Ishikawa (cell line): ENCODE data around the gene YWHAE.

Experiments
- CEBPB ChIP-seq: IDR thresholded peaks from 2 replicates; pipeline ENCODE4 v1.6.1; 2012
- CREB1 ChIP-seq: IDR thresholded peaks from 2 replicates; pipeline ENCODE4 v1.6.1; 2012; ENCODE audit warnings: low read depth
- EGR1 ChIP-seq: IDR thresholded peaks from 2 replicates; pipeline ENCODE4 v1.6.1; 2012
- EP300 ChIP-seq: IDR thresholded peaks from 2 replicates; pipeline ENCODE4 v1.6.1; 2012; ENCODE audit warnings: borderline replicate concordance
- FOXM1 ChIP-seq: IDR thresholded peaks from 2 replicates; pipeline ENCODE4 v1.6.1; 2012; ENCODE audit warnings: low read depth, borderline replicate concordance
- MAX ChIP-seq: IDR thresholded peaks from 2 replicates; pipeline ENCODE4 v1.6.1; 2012
- NFIC ChIP-seq: IDR thresholded peaks from 2 replicates; pipeline ENCODE4 v1.6.1; 2012
- RAD21 ChIP-seq: IDR thresholded peaks from 2 replicates; pipeline ENCODE4 v1.6.1; 2012; ENCODE audit warnings: low read depth
- REST ChIP-seq: IDR thresholded peaks from 2 replicates; pipeline ENCODE4 v1.6.1; 2012; ENCODE audit warnings: low read depth, mild to moderate bottlenecking
- TAF1 ChIP-seq: IDR thresholded peaks from 2 replicates; pipeline ENCODE4 v1.6.1; 2012; ENCODE audit warnings: low read depth, mild to moderate bottlenecking
- TCF12 ChIP-seq: IDR thresholded peaks from 2 replicates; pipeline ENCODE4 v1.6.1; 2012; ENCODE audit warnings: low read depth
- TEAD4 ChIP-seq: IDR thresholded peaks from 2 replicates; pipeline ENCODE4 v1.6.1; 2012
- USF1 ChIP-seq: IDR thresholded peaks from 2 replicates; pipeline ENCODE4 v1.6.1; 2012
- YY1 ChIP-seq: IDR thresholded peaks from 2 replicates; pipeline ENCODE4 v1.6.1; 2012; ENCODE audit warnings: low read depth
- ZBTB7A ChIP-seq: IDR thresholded peaks from 2 replicates; pipeline ENCODE4 v1.6.1; 2012; ENCODE audit warnings: low read depth

The YWHAE gene

GRCh38 chr17:1416414-1416813 is 16.4 kb upstream of the YWHAE start:
- no peak for TF ChIP-seq TAF1
- TF ChIP-seq EGR1: no peak
- TF ChIP-seq REST: no peak
- no peak for TF ChIP-seq YY1

- no peak for TF ChIP-seq NFIC
- TF ChIP-seq YY1: no peak
- no peak for TF ChIP-seq MAX
- TF ChIP-seq EGR1: no peak
- TF ChIP-seq EP300: no peak
- TF ChIP-seq CREB1: no peak
Measured at GRCh38 chr17:1414634-1415033, 14.6 kb upstream of the YWHAE start.

- TF ChIP-seq MAX (no peak), YY1 (no peak), FOXM1 (no peak), TCF12 (no peak), REST (no peak)
Measured at GRCh38 chr17:1414001-1414574, 14.1 kb upstream of the YWHAE start.

GRCh38 chr17:1413281-1413791 is 13.3 kb upstream of the YWHAE start:
- TF ChIP-seq MAX (no peak), NFIC (peak; percentile 54; the same call in 1 of the 2 replicates), REST (no peak)

- TF ChIP-seq YY1 (no peak), TCF12 (no peak), FOXM1 (no peak), TEAD4 (no peak), NFIC (no peak), EGR1 (no peak), CEBPB (no peak), TAF1 (no peak)
Measured at GRCh38 chr17:1412185-1413110, 12.4 kb upstream of the YWHAE start.

GRCh38 chr17:1402262-1402586 is 2.2 kb upstream of the YWHAE start:
- TF ChIP-seq NFIC: no peak
- no peak for TF ChIP-seq ZBTB7A
- no peak for TF ChIP-seq USF1
- TF ChIP-seq RAD21: no peak
- no peak for TF ChIP-seq EGR1
- no peak for TF ChIP-seq EP300
- no peak for TF ChIP-seq CEBPB
- TF ChIP-seq CREB1: no peak
- no peak for TF ChIP-seq FOXM1
- no peak for TF ChIP-seq MAX
- no peak for TF ChIP-seq REST
- TF ChIP-seq TEAD4: no peak
- no peak for TF ChIP-seq TCF12
- no peak for TF ChIP-seq YY1
- no peak for TF ChIP-seq TAF1
